HPDE6-E6E7 (cell line): ENCODE results near the gene CTU2.
A peak's percentile ranks its signal among the peaks of the same experiment; 100 is the strongest.

Experiments
- DNase-seq: peaks from one replicate; pipeline ENCODE4 v3.0.0; 2011; ENCODE audit warnings: missing footprints; ENCODE audit errors: extremely low spot score

The CTU2 gene

GRCh38 chr16:88730632-88731607, 24.6 kb downstream of the CTU2 start:
- DNase-seq = no peak

DNA sequence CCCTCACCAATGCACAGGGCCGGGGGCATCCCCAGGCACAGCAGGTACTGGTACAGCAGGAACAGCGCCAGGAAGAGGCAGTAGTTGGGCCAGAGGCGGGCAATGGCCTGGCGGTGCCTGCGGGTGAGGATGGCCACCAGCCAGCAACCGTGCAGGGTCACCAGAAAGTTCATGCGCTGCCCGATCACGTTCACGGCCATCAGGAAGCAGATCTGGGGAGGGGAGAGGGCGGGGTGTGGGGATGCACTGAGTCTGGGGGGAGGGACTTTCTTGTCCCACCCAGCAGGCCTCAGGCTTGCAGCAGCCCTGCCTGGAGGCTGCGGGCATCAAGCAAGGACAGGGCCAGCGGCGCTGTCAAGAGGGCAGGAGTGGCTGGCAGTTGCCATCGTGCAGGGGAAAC, 25.4 kb downstream of the CTU2 start:
- peak; percentile 82 for DNase-seq

- no peak for DNase-seq
These were observed 26.1 kb downstream of the CTU2 start for GRCh38 chr16:88732172-88732960.

- DNase-seq = no peak
These were observed 26.6 kb downstream of the CTU2 start for GRCh38 chr16:88732961-88733294.

DNA sequence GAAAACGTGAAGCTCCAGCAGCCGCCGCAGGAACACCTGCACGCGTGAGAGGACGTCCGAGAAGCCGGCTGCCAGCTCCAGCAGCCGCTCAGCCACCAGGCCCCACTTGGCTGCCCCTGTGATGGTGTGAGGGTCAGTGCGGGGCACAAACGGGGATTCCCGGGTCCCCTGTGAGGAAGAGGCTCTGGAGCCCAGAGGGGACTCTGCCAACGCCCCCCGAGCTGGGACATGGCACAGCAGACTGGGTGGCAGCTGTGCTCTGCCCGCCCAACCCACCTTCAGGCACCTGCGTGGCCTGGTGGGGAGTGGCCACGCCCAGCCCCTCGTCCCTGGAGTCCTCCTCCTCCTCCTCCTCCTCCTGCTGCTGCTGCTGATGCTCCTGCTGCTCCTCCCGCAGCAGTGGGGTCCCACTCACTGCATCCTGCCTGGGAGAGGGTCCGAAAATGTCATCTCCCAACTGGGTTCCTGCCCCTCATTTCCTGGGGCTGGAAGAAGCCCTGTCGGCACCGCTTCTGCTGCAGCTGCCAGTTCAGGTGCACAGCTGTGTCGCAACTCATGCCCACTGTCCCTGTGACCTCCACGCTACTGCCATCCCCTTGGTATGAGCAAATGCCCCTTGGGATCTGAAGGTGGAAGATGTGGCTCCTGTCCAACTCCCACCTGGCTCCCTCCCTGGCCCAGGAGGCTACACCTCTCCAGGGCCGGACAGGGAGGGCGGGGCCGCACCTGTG, 27.5 kb downstream of the CTU2 start:
- no peak for DNase-seq

- DNase-seq = no peak
These were observed 28.0 kb downstream of the CTU2 start for GRCh38 chr16:88734361-88734728.

DNA sequence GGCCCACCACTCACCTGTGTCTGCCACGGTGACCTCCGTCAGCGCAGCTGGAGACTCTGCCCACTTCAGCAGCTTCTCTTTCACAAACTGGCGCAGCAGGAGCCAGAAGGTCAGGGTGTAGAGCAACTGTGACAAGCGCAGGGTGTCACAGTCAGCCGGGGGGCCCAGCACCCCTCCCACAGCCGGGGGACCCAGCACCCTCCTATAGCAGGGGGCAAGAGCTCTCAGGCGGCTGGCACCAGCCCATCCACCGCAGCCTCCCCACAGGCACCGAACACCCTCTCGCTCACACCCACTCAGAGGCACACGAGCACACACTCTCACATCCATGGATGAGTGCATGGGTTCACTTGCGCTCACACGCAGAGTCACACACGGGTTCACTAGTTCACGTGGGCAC, 28.8 kb downstream of the CTU2 start:
- no peak for DNase-seq

DNA sequence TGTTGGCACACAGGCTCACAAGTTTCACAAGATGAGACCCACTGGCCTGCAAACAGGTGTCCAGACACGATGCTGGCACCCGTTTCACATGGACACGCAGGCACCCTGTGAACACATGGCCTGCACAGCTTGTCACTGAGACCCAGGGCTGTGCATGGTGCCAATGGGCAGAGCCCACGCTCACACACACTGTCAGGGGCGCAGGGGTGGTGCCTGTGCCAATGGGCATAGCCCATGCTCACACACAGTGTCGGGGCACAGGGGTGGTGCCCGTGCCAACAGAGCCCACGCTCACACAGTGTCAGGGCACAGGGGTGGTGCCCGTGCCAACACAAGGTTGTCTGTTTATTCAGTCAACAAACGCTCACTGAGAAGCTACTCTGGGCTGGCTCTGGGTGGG, 29.3 kb downstream of the CTU2 start:
- DNase-seq = no peak

DNA sequence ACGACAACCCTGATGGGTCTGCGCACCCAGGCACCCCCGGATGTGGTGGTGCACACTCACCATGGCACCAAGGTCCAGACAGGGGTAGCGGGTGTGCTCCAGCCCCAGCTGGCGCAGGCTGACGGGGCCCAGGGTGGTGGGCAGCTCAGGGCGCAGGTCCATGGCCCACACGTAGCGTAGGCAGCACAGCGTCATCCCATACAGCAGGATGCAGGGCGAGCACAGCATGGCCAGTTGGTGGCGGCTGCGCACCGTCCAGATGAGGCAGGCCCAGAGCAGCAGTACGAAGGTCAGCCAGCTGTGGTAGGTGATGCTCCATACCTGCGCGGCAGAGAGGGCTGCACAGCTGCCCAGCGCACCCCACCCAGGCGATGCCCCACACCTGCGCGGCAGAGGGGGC, 29.8 kb downstream of the CTU2 start:
- DNase-seq = no peak

GRCh38 chr16:88736496-88736895, 30.2 kb downstream of the CTU2 start:
- no peak for DNase-seq

DNA sequence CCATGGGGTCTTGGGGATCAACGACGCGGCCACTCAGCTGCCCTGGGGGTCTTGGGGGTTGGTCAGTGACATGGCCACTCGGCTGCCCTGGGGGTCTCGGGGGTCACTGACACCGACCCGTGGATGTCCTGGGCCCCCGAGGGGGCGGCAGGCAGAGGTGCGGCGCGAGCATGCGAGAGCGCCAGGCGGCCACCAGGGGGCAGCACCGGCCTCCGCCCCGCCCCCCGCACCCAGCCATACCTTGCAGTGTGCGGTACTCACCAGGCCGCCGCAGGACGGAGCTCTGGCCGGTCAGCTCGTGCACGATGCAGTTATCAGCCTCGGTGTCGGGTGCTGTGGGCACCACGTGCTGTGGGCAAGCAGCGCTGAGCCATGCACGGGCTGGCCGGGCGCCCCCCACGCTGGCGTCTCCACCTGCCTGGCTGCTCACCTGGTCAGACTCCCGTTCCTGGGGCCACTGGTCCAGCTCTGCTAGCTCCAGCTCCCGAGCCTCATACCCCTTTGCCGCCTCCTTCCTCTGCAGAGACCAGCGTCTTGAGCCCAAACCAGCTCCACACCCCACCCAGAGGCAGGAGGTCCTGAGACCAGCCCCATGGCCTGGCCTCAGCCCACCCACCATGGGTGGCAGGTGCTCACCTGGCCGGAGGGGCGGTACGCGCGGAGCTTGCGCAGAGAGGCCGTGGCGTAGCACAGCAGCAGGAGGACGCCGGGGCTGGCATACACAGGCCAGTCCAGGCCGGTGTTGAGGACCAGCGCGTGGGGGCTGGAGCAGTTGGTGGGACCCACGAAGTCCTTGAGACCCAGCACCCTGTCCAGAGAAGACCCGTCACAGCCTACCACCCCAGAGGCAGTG, 31.2 kb downstream of the CTU2 start:
- DNase-seq = peak; percentile 88

- no peak for DNase-seq
These were observed 32.1 kb downstream of the CTU2 start for GRCh38 chr16:88738151-88739084.

- no peak for DNase-seq
These were observed 33.1 kb downstream of the CTU2 start for GRCh38 chr16:88739139-88739976.

DNA sequence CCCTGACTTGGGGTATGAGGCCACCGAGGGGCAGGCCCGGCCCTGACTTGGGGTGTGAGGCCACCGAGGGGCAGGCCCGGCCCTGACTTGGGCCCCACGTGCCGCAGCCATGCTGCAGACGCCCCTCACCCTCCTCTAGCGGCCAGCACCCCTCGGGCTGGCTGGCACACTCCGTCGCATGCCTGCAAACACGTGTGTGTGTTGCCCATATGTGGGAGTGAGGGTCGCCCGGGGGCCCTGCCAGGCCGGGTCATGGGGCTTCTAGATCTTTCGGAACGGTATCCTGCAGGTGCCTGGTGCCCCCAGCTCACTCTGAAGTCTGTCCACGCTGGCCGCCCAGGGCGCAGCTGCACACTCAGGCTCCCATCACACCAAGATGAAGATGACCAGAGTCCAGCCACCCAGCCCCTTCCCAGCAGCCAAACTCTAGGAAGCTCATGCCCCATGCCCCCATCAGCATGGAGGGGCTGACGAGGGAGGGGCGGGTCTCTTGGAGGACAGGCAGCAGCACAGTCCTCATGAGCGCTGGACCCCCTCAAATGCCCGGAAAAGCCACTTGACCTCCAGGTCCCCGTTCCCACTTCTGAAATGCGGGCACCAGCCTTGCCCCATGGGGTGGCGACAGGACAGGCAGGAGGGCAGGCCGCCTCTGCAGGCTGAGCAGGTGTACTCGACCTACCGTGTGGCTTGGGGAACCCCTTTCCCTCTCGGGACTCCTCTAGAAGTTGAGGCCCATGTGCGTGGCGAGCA, 33.8 kb downstream of the CTU2 start:
- DNase-seq = no peak

DNA sequence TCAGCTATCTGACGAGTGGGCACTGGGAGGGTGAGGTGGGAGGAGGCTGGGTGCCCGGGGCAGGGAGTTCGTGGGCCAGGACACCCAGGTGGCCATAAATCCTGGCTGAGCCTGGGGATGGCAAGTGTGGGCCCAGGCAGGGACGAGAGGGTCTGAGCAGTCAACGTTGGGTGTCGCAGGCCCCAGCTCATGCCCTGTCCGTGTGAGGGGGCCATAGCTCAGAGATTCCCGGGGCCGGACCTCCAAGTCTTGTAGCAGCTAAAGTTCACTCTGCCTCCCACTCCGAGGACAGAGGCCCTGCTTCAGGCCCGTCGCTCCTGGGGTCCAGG, 34.4 kb downstream of the CTU2 start:
- DNase-seq = no peak

DNA sequence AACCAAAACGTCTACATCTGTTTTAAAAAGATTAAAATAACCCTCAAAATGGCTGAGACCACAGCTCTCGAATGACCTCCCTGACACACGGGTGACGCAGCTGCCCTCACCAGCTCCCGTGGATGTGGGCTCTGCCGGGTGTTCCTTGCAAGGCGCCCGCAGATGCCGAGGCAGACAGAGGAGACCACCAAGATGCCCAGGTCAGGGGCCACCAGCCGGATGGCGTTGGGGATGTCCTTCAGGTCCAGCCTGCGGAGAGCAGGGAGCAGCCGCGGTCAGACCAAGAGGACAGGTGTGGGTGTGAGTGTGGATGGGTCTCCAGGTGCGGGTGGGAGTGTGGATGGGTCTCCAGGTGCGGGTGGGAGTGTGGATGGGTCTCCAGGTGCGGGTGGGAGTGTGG, 35.1 kb downstream of the CTU2 start:
- no peak for DNase-seq

GRCh38 chr16:88742896-88743605, 36.7 kb downstream of the CTU2 start:
- no peak for DNase-seq
